A549 (cell line): ENCODE measurements around the gene DGKA.

ENCODE experiments used
- EP300 ChIP-seq, 2 experiments: fragments of >200 bp; sonication (Bioruptor Twin); formaldehyde crosslinking; IDR thresholded peaks; 2 replicates in 1 of 2; 3 replicates in 1 of 2; pipeline ENCODE4 v1.6.1; 2016 to 2017
- HDAC2 ChIP-seq: fragments of 200-600 bp; sonication (generic); IDR thresholded peaks from 2 replicates; pipeline ENCODE4 v1.6.1; 2016
- KDM1A ChIP-seq: fragments of 200-600 bp; sonication (generic); IDR thresholded peaks from 2 replicates; pipeline ENCODE4 v1.6.1; 2016; ENCODE audit warnings: low read depth, mild to moderate bottlenecking
- KDM5A ChIP-seq: fragments of 200-600 bp; sonication (generic); IDR thresholded peaks from 2 replicates; pipeline ENCODE4 v1.6.1; 2016; ENCODE audit warnings: antibody characterized with exemption, mild to moderate bottlenecking
- MAFK ChIP-seq: fragments of 450-650 bp; IDR thresholded peaks from 2 replicates; pipeline ENCODE4 v1.6.1; 2014; ENCODE audit not compliant: partially characterized antibody
- NPAS2 ChIP-seq: fragments of 250-450 bp; sonication (Bioruptor Pico); IDR thresholded peaks from 2 replicates; pipeline ENCODE4 v1.8.0; 2022; ENCODE audit warnings: mild to moderate bottlenecking, moderate library complexity, borderline replicate concordance
- POLR2A ChIP-seq: IDR thresholded peaks from 2 replicates; pipeline ENCODE4 v1.6.1; 2012; ENCODE audit warnings: mild to moderate bottlenecking, low read length
- POLR2AphosphoS2 ChIP-seq: conservative IDR thresholded peaks from 2 replicates; pipeline ENCODE4 v1.6.1; 2012; ENCODE audit warnings: low read length, improper control_type of control experiment, inconsistent platforms
- RCOR1 ChIP-seq: fragments of 150-350 bp; IDR thresholded peaks from 2 replicates; pipeline ENCODE4 v1.6.1; 2014; ENCODE audit warnings: antibody characterized with exemption, low read length, low read depth
- RNF2 ChIP-seq: fragments of 200-600 bp; sonication (generic); IDR thresholded peaks from 2 replicates; pipeline ENCODE4 v1.6.1; 2016; ENCODE audit warnings: low read depth, mild to moderate bottlenecking, antibody characterized with exemption, moderate library complexity, borderline replicate concordance
- SMC3 ChIP-seq: fragments of >200 bp; sonication (Bioruptor Twin); formaldehyde crosslinking; IDR thresholded peaks from 3 replicates; pipeline ENCODE4 v1.6.1; 2018; ENCODE audit warnings: inconsistent platforms
- TF ChIP-seq, protein P1 (sequence below): fragments of >200 bp; sonication (Bioruptor Twin); formaldehyde crosslinking; IDR thresholded peaks from 3 replicates; pipeline ENCODE4 v1.5.1; 2016
- TF ChIP-seq, protein P2 (sequence below): IDR thresholded peaks from 2 replicates; pipeline ENCODE4 v1.6.1; 2012
- TF ChIP-seq, protein P3 (sequence below): IDR thresholded peaks from 2 replicates; pipeline ENCODE4 v1.6.1; 2012

DNA sequence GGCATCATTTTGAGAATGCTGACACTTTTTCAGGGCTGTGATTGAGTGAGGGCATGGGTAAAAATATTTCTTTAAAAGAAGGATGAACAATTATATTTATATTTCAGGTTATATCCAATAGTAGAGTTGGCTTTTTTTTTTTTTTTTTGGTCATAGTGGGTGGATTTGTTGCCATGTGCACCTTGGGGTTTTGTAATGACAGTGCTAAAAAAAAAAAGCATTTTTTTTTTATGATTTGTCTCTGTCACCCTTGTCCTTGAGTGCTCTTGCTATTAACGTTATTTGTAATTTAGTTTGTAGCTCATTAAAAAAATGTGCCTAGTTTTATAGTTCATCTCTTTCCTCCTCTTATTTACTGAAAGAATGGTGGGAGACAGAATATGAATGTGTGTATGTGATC lies 41.5 kb downstream of the DGKA start:
- TF ChIP-seq HDAC2 = no peak
- TF ChIP-seq RNF2 = no peak
- TF ChIP-seq, protein P1, sequence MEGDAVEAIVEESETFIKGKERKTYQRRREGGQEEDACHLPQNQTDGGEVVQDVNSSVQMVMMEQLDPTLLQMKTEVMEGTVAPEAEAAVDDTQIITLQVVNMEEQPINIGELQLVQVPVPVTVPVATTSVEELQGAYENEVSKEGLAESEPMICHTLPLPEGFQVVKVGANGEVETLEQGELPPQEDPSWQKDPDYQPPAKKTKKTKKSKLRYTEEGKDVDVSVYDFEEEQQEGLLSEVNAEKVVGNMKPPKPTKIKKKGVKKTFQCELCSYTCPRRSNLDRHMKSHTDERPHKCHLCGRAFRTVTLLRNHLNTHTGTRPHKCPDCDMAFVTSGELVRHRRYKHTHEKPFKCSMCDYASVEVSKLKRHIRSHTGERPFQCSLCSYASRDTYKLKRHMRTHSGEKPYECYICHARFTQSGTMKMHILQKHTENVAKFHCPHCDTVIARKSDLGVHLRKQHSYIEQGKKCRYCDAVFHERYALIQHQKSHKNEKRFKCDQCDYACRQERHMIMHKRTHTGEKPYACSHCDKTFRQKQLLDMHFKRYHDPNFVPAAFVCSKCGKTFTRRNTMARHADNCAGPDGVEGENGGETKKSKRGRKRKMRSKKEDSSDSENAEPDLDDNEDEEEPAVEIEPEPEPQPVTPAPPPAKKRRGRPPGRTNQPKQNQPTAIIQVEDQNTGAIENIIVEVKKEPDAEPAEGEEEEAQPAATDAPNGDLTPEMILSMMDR = no peak
- TF ChIP-seq POLR2A = no peak
- TF ChIP-seq RCOR1 = no peak
- no peak for TF ChIP-seq EP300 (IDR thresholded peaks at IDR 0.05)
- TF ChIP-seq KDM1A = no peak
- TF ChIP-seq, protein P2, sequence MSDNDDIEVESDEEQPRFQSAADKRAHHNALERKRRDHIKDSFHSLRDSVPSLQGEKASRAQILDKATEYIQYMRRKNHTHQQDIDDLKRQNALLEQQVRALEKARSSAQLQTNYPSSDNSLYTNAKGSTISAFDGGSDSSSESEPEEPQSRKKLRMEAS = no peak
- TF ChIP-seq, protein P3, sequence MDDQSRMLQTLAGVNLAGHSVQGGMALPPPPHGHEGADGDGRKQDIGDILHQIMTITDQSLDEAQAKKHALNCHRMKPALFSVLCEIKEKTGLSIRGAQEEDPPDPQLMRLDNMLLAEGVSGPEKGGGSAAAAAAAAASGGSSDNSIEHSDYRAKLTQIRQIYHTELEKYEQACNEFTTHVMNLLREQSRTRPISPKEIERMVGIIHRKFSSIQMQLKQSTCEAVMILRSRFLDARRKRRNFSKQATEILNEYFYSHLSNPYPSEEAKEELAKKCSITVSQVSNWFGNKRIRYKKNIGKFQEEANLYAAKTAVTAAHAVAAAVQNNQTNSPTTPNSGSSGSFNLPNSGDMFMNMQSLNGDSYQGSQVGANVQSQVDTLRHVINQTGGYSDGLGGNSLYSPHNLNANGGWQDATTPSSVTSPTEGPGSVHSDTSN = no peak
- no peak for TF ChIP-seq NPAS2 (CRISPR knock-in tag)
- TF ChIP-seq MAFK = no peak
- no peak for TF ChIP-seq POLR2AphosphoS2
- no peak for TF ChIP-seq SMC3
- no peak for TF ChIP-seq KDM5A
